T-helper 1 cell treated with Interleukin-12 subunit alpha and Interleukin-12 subunit beta and Interleukin-4 antibody, amounts not matched to agents 30 μg/mL and 1 μg/mL, for 36 hours (primary cell): ENCODE results near the gene ZNF746.
"Not testable (repeated sequence)": the region's sequence is repeated elsewhere in the genome, so short reads cannot be mapped to it uniquely, and the experiment has no call there.

Source experiments
- H3K27ac Mint-ChIP-seq: one replicate; pipeline ENCODE4 v1.8.0; 2021; ENCODE audit warnings: mild to moderate bottlenecking, mixed read lengths
- H3K27me3 Mint-ChIP-seq: one replicate; pipeline ENCODE4 v1.8.0; 2021; ENCODE audit warnings: low read depth, mixed read lengths
- H3K36me3 Mint-ChIP-seq: one replicate; pipeline ENCODE4 v1.8.0; 2021; ENCODE audit warnings: low read depth, mixed read lengths
- H3K4me1 Mint-ChIP-seq: one replicate; pipeline ENCODE4 v1.8.0; 2021; ENCODE audit warnings: low read depth, mixed read lengths
- H3K4me3 Mint-ChIP-seq: one replicate; pipeline ENCODE4 v1.8.0; 2021; ENCODE audit warnings: mild to moderate bottlenecking, moderate library complexity, mixed read lengths
- H3K9me3 Mint-ChIP-seq: one replicate; pipeline ENCODE4 v1.8.0; 2021; ENCODE audit warnings: mixed read lengths

ZNF746 gene

GRCh38 chr7:149498811-149499210, 1.2 kb upstream of the ZNF746 start:
- H3K4me3 Mint-ChIP-seq: no peak overlapping the region
- H3K36me3 Mint-ChIP-seq: peaks cover 12% of the 10 kb centered on the region

GRCh38 chr7:149496642-149497391, 792 bp downstream of the ZNF746 start:
- Mint-ChIP-seq H3K27me3 (no peaks in the 10 kb centered on the region), H3K27ac (peak overlapping the region; percentile 93), H3K4me1 (peaks cover 26% of the 10 kb centered on the region), H3K36me3 (peaks cover 29% of the 10 kb centered on the region), H3K9me3 (no peaks in the 10 kb centered on the region), H3K4me3 (peak overlapping the region; percentile 98)

More at GRCh38 chr7:149498811-149499210, 1.2 kb upstream of the ZNF746 start:
- H3K27me3 Mint-ChIP-seq: peaks cover 5% of the 10 kb centered on the region
- peaks cover 26% of the 10 kb centered on the region for H3K4me1 Mint-ChIP-seq
- no peak overlapping the region for H3K27ac Mint-ChIP-seq
- no peaks in the 10 kb centered on the region for H3K9me3 Mint-ChIP-seq

GRCh38 chr7:149495785-149496641, 1.6 kb downstream of the ZNF746 start:
- peak overlapping the region; percentile 68 for H3K27ac Mint-ChIP-seq
- peaks cover 26% of the 10 kb centered on the region for H3K4me1 Mint-ChIP-seq
- H3K27me3 Mint-ChIP-seq: no peaks in the 10 kb centered on the region
- peaks cover 31% of the 10 kb centered on the region for H3K36me3 Mint-ChIP-seq
- H3K4me3 Mint-ChIP-seq: peak overlapping the region; percentile 98
- H3K9me3 Mint-ChIP-seq: no peaks in the 10 kb centered on the region

DNA sequence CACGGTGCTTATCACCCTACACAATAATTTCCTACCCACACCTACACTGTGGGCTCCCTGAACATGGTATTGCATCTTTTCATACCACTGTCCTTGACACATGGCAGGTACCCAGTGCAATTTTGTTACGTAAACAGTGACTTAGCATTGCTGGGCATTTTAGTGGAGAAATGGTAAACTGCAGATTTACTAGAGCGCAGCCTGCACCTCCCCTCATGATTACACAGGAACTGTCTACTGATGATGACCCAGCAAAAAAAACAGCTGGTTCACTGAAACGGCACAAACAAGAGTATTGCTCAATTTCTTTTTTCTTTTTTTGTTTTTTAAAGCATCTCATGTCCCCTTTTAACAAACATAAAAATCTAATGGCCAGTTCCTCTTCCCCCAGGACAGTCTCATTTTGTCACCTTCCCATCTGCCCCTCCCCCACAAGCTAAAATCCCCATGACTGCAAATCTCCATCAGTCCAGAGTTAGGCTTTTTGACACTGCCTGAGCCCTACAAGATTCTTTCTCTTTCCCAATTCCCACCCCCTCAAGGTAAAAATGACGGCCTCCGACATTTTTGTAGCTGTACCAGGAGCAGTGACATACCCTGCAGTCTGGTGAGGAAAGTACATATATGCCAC, 2.8 kb downstream of the ZNF746 start:
- peak overlapping the region; percentile 33 for H3K27ac Mint-ChIP-seq
- peaks cover 43% of the 10 kb centered on the region for H3K36me3 Mint-ChIP-seq
- H3K4me3 Mint-ChIP-seq: no peak overlapping the region
- peaks cover 21% of the 10 kb centered on the region for H3K4me1 Mint-ChIP-seq
- no peaks in the 10 kb centered on the region for H3K9me3 Mint-ChIP-seq
- H3K27me3 Mint-ChIP-seq: no peaks in the 10 kb centered on the region

- H3K4me3 Mint-ChIP-seq, H3K27ac Mint-ChIP-seq: not testable (repeated sequence)
- peaks cover 50% of the 10 kb centered on the region for H3K36me3 Mint-ChIP-seq
These were observed 3.6 kb downstream of the ZNF746 start for GRCh38 chr7:149493975-149494374.

DNA sequence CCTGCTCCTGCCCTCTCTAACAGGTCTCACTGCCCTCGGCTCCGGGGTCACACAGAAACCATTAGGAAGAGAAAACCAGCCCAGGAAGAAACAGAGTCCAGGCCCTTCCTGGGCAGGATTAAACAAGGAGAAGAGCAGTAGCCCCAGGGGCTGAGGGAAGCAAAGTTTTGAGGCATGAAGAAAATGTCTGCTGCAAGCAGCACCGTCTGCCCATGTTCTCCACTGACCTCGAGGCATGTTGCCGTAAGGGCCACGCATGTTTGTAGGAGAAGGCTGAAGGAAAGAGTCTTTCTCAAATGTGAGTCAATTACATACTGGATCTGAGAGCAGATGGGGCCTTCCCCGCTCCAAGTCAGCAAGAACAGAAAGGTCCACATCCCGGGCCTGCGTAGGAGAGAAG, 4.2 kb downstream of the ZNF746 start:
- Mint-ChIP-seq H3K4me3 (no peak overlapping the region), H3K27me3 (no peaks in the 10 kb centered on the region), H3K4me1 (peaks cover 18% of the 10 kb centered on the region), H3K9me3 (no peaks in the 10 kb centered on the region), H3K27ac (no peak overlapping the region), H3K36me3 (peaks cover 54% of the 10 kb centered on the region)

More at GRCh38 chr7:149493975-149494374, 3.6 kb downstream of the ZNF746 start:
- peaks cover 21% of the 10 kb centered on the region for H3K4me1 Mint-ChIP-seq
- not testable (repeated sequence) for H3K27me3 Mint-ChIP-seq, H3K9me3 Mint-ChIP-seq

GRCh38 chr7:149490083-149490760, 7.4 kb downstream of the ZNF746 start:
- H3K4me1 Mint-ChIP-seq: peaks cover 4% of the 10 kb centered on the region
- H3K27ac Mint-ChIP-seq: no peak overlapping the region
- H3K36me3 Mint-ChIP-seq: peaks cover 70% of the 10 kb centered on the region
- no peaks in the 10 kb centered on the region for H3K27me3 Mint-ChIP-seq
- no peak overlapping the region for H3K4me3 Mint-ChIP-seq
- H3K9me3 Mint-ChIP-seq: no peaks in the 10 kb centered on the region

DNA sequence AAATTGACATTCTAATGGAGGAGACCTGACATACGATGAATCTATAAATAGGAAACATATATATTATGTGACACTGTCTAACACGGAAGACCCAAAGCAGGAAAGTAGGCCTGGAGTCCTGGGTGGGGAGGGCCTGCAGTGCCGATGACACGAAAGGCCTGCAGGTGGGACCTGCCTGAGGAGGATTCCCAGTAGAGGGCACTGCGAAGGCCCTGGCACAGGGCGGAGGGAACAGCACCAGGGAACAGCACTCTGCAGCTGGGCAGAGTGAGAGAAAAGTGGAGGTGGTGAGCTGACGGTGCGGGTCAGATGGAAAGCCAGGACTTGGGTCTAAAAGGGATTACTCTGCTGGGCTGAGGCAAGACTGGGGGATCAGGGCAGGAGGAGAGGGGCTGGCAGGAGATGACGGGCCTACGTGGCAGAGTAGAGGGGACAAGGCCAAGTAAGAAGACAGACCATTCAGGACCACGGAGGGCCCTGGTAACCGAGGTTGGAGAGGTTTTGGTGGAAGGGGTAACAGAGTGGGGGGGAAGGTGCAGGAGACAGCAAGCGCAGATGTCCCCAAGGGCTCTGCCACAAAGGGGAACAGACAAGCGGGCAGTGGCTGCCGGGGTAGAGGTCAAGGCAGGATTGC, 8.1 kb downstream of the ZNF746 start:
- Mint-ChIP-seq H3K4me3 (no peak overlapping the region), H3K27me3 (no peaks in the 10 kb centered on the region), H3K36me3 (peaks cover 71% of the 10 kb centered on the region), H3K27ac (no peak overlapping the region), H3K4me1 (no peaks in the 10 kb centered on the region), H3K9me3 (no peaks in the 10 kb centered on the region)

DNA sequence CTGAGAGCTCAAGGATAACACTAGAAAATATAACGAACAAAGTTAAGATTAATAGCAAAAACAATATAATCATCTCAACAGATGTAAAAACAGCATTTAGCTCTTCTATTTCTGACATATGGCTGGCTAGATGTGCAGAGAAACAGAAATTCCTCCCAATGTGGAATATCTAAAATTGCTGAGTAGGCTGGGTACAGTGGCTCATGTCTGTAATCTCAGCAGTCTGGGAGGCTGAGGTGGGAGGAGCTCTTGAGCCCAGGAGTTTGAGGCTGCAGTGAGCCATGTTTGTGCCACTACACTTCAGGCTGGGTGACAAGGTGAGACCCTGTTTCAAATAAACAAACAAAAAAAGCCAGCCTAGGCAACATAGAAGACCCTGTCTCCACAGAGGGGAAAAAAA, 18.0 kb downstream of the ZNF746 start:
- Mint-ChIP-seq H3K36me3 (peaks cover 35% of the 10 kb centered on the region), H3K27me3 (no peaks in the 10 kb centered on the region), H3K27ac (no peak overlapping the region), H3K9me3 (peaks cover 10% of the 10 kb centered on the region), H3K4me3 (no peak overlapping the region), H3K4me1 (no peaks in the 10 kb centered on the region)

DNA sequence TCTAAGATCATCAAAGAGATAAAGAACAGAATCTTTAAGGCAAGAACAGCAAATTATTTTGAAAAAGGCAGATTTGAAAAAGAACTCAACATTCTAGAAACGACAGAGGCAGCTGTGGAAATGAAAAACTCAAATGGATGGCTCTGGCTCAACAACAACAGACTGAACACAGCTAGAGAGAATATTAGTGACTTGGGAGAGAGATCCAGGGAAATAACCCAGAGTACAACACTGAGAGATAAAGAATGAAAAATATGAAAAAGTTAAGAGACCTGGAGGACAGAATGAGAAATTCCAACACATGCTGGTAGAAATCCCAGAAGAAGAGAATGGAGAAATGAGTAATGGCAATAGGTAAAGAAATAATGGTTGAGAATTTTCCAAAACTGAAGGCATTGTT, 18.9 kb downstream of the ZNF746 start:
- Mint-ChIP-seq H3K27me3 (no peaks in the 10 kb centered on the region), H3K36me3 (peaks cover 42% of the 10 kb centered on the region), H3K27ac (no peak overlapping the region), H3K4me1 (no peaks in the 10 kb centered on the region), H3K9me3 (peaks cover 10% of the 10 kb centered on the region), H3K4me3 (no peak overlapping the region)

DNA sequence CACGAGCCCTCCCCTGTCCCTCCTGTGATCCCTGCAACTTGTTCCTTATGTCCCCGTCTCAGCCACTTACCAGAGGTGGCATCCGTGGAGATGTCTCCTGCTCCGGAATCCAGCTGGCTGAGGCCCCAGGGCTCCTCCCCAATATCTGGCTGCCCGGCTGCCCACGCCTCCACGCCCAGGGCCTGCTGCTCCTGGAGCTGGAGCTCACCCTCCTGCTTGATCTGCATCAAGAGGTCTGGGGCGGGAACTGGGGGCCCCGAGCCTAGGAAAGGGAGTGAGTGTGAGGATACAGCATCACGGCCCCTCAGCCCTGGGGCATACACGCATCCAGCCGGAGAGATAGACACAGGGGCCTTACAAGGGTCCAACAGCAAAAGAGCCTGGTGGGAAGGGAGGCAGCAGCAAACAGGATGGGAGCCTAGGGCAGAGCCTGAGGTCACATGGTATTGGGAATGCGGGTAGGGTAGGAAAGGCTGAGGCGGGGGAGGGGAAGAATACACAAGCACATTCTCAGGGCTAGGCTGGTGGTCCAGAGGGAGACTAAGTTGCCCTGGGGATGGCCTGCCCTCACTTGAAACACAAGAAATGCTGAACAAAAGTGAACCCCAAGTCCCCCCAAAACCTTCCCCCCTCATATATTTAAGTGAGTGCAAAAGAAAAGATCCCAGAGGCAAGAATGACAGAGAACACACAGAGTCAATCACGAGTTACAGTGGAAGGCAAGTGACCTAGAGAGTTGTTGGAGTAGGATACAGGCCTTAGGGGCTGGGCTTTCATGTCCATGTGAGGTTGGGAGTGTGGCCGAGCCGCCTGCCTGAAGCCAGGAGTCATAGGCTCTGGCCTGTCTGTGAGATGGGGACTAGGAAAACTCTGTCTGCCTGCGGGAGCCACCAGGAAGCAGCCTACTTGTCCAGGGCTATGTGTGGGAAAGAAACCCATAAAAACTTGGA, 19.8 kb downstream of the ZNF746 start:
- peaks cover 48% of the 10 kb centered on the region for H3K36me3 Mint-ChIP-seq
- peaks cover 10% of the 10 kb centered on the region for H3K9me3 Mint-ChIP-seq
- H3K27me3 Mint-ChIP-seq: no peaks in the 10 kb centered on the region

DNA sequence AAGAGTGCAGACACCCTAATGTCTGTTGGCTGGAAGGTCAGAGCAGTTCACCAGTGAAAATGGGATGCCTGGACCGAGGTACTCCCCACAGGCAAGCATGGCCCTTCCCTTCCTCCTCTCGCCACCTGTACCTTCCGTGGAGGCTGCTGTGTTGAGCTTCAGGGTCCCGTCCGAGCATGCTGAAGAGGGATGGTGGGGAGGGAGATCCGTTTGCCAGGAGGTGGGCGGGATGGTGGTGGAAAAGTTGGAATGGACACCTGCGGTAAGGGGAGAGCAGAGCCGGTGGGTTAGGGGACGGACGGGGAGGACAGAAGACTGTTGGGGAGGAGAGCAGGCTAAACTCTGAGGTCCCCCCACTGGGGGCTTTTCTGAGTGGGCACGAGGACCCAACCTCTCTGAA, 20.8 kb downstream of the ZNF746 start:
- H3K4me1 Mint-ChIP-seq: no peaks in the 10 kb centered on the region
- peaks cover 10% of the 10 kb centered on the region for H3K9me3 Mint-ChIP-seq
- peaks cover 55% of the 10 kb centered on the region for H3K36me3 Mint-ChIP-seq
- no peaks in the 10 kb centered on the region for H3K27me3 Mint-ChIP-seq
- no peak overlapping the region for H3K4me3 Mint-ChIP-seq
- no peak overlapping the region for H3K27ac Mint-ChIP-seq

More for the DNA sequence above, 19.8 kb downstream of the ZNF746 start:
- Mint-ChIP-seq H3K4me1 (no peaks in the 10 kb centered on the region), H3K4me3 (no peak overlapping the region), H3K27ac (no peak overlapping the region)
